ENCODE results near the gene DEFB108B.
"Not testable (repeated sequence)": the region's sequence is repeated elsewhere in the genome, so short reads cannot be mapped to it uniquely, and the experiment has no call there.

- TF ChIP-seq KDM1A (IDR thresholded peaks at IDR 0.05; ENCODE audit: low read depth); MYC (IDR thresholded peaks at IDR 0.05; ENCODE audit: borderline replicate concordance, low read length); CTCF (IDR thresholded peaks at IDR 0.05): not testable (repeated sequence)
Observed at GRCh38 chr11:71855880-71856279, 22.9 kb downstream of the DEFB108B start.

Data from A549 (cell line).